Esophagus squamous epithelium (tissue), 4 donors: Measurements from ENCODE around the gene CPXM2.

Experiments used
- CTCF ChIP-seq, 6 experiments: fragments of 450-650 bp in 4 of 6; fragments of 200-600 bp in 2 of 6; sonication (generic) in 2 of 6; IDR thresholded peaks; one replicate each; pipeline ENCODE4 v1.5.1; 2016 to 2019; ENCODE audit warnings: antibody characterized with exemption in 6 of 6, mild to moderate bottlenecking in 4 of 6, moderate library complexity in 4 of 6
- POLR2A ChIP-seq, 4 donors: fragments of 450-650 bp; IDR thresholded peaks; one replicate each; pipeline ENCODE4 v1.6.1; 2017; ENCODE audit warnings: antibody characterized with exemption in 4 of 4, mild to moderate bottlenecking in 4 of 4, moderate library complexity in 3 of 4

GRCh38 chr10:123782549-123782948, 109.1 kb downstream of the CPXM2 start:
- no peak for TF ChIP-seq POLR2A (IDR thresholded peaks at IDR 0.05)
- TF ChIP-seq CTCF (IDR thresholded peaks at IDR 0.05): no peak
